Cardiac muscle cell (in vitro differentiated cells and primary cell): Measurements from ENCODE around the gene GNL3. TPM values are rescaled to one million over a fixed set of nuclear protein-coding genes. Genes with fewer than 3 reads are reported as not detected.

Experiments
- DNase-seq, 2 donors: peaks; one replicate each; pipeline versions ENCODE4 v3.0.0 to v3.0.0-alpha.2; 2010 to 2017; ENCODE audit warnings: low read depth in 1 of 2, low spot score in 1 of 2
- H3K27ac ChIP-seq: fragments of 200-600 bp; sonication (generic); 2 replicates; pipeline ENCODE4 v1.5.1; 2016
- H3K27me3 ChIP-seq: fragments of 200-600 bp; sonication (generic); 2 replicates; pipeline ENCODE4 v1.6.0; 2016; ENCODE audit warnings: control low read depth
- H3K36me3 ChIP-seq: fragments of 200-600 bp; sonication (generic); 2 replicates; pipeline ENCODE4 v1.5.1; 2016; ENCODE audit warnings: control low read depth
- H3K4me1 ChIP-seq: fragments of 200-600 bp; sonication (generic); 2 replicates; pipeline ENCODE4 v1.8.1; 2017; ENCODE audit warnings: low read depth, mild to moderate bottlenecking, mixed run types
- H3K4me3 ChIP-seq: fragments of 200-600 bp; sonication (generic); 2 replicates; pipeline ENCODE4 v1.5.1; 2016; ENCODE audit warnings: mild to moderate bottlenecking
- H3K9me3 ChIP-seq: fragments of 200-600 bp; sonication (generic); 2 replicates; pipeline ENCODE4 v1.5.1; 2017; ENCODE audit warnings: low read depth, mild to moderate bottlenecking, control low read depth
- polyA plus RNA-seq: library from polyadenylated mRNA; unstranded; fragments of >200 nt; fragmentation: Nextera tagmentation; extraction: Ambion mirVana; gene quantifications from 2 replicates; pipeline ENCODE4 v1.2.1, GENCODE V29; 2016
- total RNA-seq: library from RNA; depleted of rRNA; stranded (reverse); fragments of >200 nt; gene quantifications from 2 replicates; pipeline ENCODE4 v1.2.3, GENCODE V29; 2016
- TF ChIP-seq, protein P1 (sequence below): IDR thresholded peaks from 2 replicates; pipeline ENCODE4 v1.5.1; 2012; ENCODE audit warnings: low read depth, mild to moderate bottlenecking, low read length

GNL3 gene
- total and polyA plus RNA-seq, 2 experiments from 2014 or later, result 53.8 to 83.2 TPM

DNA sequence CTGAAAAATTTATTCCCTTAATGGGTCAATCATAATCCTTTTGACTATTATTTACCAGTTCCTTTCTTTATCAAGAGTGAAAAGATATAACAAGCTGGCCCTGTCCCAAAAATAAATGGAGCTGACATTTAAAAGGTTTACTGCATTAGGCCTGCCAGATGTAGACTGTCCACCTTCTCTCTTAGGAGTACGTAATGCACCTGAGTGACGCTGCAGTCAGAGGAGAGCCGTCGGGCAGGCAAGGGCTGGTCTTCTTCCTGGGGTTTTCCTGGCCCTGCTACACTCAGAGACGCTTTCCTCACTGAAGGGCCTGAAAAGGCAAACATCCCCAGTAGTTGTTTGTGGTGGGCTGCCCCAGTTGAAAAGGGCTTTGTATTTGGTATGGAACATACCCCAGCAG is 57.3 kb downstream of the GNL3 start:
- H3K4me1 ChIP-seq, result no peaks in the 10 kb centered on the region
- no peak for DNase-seq
- no peak overlapping the region for H3K27ac ChIP-seq
- no peaks in the 10 kb centered on the region for H3K27me3 ChIP-seq
- TF ChIP-seq, protein P1, sequence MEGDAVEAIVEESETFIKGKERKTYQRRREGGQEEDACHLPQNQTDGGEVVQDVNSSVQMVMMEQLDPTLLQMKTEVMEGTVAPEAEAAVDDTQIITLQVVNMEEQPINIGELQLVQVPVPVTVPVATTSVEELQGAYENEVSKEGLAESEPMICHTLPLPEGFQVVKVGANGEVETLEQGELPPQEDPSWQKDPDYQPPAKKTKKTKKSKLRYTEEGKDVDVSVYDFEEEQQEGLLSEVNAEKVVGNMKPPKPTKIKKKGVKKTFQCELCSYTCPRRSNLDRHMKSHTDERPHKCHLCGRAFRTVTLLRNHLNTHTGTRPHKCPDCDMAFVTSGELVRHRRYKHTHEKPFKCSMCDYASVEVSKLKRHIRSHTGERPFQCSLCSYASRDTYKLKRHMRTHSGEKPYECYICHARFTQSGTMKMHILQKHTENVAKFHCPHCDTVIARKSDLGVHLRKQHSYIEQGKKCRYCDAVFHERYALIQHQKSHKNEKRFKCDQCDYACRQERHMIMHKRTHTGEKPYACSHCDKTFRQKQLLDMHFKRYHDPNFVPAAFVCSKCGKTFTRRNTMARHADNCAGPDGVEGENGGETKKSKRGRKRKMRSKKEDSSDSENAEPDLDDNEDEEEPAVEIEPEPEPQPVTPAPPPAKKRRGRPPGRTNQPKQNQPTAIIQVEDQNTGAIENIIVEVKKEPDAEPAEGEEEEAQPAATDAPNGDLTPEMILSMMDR, result no peak
- H3K4me3 ChIP-seq, result no peak overlapping the region
- no peaks in the 10 kb centered on the region for H3K9me3 ChIP-seq
- peaks cover 58% of the 10 kb centered on the region for H3K36me3 ChIP-seq

DNA sequence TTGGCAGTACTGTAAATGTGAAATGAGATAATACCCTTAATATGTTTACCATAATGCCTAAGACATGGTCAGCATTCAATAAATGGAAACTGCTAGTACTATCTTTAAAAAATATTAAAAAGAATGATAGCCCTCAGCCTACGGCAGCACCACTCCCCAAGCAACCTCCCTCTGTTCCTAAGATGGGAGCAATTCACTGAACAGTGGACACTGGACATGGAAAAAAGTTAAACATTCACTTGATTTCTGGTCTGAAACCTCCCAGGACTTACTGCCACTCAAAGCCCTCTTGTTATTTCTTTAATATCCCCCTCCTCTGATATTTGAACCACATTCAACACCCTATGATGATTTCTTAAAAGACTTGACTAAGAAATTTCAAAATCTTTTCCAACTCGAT is 57.9 kb downstream of the GNL3 start:
- H3K9me3 ChIP-seq, result no peaks in the 10 kb centered on the region
- H3K36me3 ChIP-seq, result peaks cover 60% of the 10 kb centered on the region
- H3K4me3 ChIP-seq, result no peak overlapping the region
- H3K27me3 ChIP-seq, result no peaks in the 10 kb centered on the region
- H3K27ac ChIP-seq, result no peak overlapping the region
- DNase-seq, result no peak
- no peaks in the 10 kb centered on the region for H3K4me1 ChIP-seq
- TF ChIP-seq, protein P1, result no peak

Other genes starting within 250 kb of the GNL3 start
- 6.5 and 13.6 TPM in 2 replicates for gene SEMA3G, start 240.9 kb upstream of the GNL3 start, total RNA-seq
- 3.2 and 3.4 TPM in 2 replicates for gene SEMA3G, start 240.9 kb upstream of the GNL3 start, polyA plus RNA-seq
- gene TNNC1, start 232.0 kb upstream of the GNL3 start, total RNA-seq, result 1,875 and 4,623 TPM in 2 replicates
- 1,312 and 3,313 TPM in 2 replicates for gene TNNC1, start 232.0 kb upstream of the GNL3 start, polyA plus RNA-seq
- 131 and 205 TPM in 2 replicates for gene NISCH, start 230.4 kb upstream of the GNL3 start, total RNA-seq
- 80.8 and 108 TPM in 2 replicates for gene NISCH, start 230.4 kb upstream of the GNL3 start, polyA plus RNA-seq
- 0.81 and 2.2 TPM in 2 replicates for gene STAB1, start 190.7 kb upstream of the GNL3 start, total RNA-seq
- gene STAB1, start 190.7 kb upstream of the GNL3 start, polyA plus RNA-seq, result 0.91 TPM in 1 of 2 replicates, not detected in the other
- gene NT5DC2, start 152.2 kb upstream of the GNL3 start, total RNA-seq, result 214 and 233 TPM in 2 replicates
- 113 and 120 TPM in 2 replicates for gene NT5DC2, start 152.2 kb upstream of the GNL3 start, polyA plus RNA-seq
- gene UQCC5, start 149.4 kb upstream of the GNL3 start, total RNA-seq, result 1.0 and 23.8 TPM in 2 replicates
- gene UQCC5, start 149.4 kb upstream of the GNL3 start, polyA plus RNA-seq, result 64.7 and 89.3 TPM in 2 replicates
- 48.8 and 76.2 TPM in 2 replicates for gene PBRM1, start 119 bp upstream of the GNL3 start, total RNA-seq
- gene PBRM1, start 119 bp upstream of the GNL3 start, polyA plus RNA-seq, result 64.0 and 66.4 TPM in 2 replicates
- gene GLT8D1, start 19.8 kb downstream of the GNL3 start, total RNA-seq, result 75.4 and 85.0 TPM in 2 replicates
- 74.2 and 75.4 TPM in 2 replicates for gene GLT8D1, start 19.8 kb downstream of the GNL3 start, polyA plus RNA-seq
- gene SPCS1, start 20.1 kb downstream of the GNL3 start, total RNA-seq, result 103 and 173 TPM in 2 replicates
- 217 and 234 TPM in 2 replicates for gene SPCS1, start 20.1 kb downstream of the GNL3 start, polyA plus RNA-seq
- gene NEK4, start 84.9 kb downstream of the GNL3 start, total RNA-seq, result 14.7 and 22.5 TPM in 2 replicates
- gene NEK4, start 84.9 kb downstream of the GNL3 start, polyA plus RNA-seq, result 11.2 and 12.4 TPM in 2 replicates
- gene ITIH1, start 91.6 kb downstream of the GNL3 start, total RNA-seq, result not detected in 2 replicates
- 0.20 TPM in 1 of 2 replicates, not detected in the other for gene ITIH1, start 91.6 kb downstream of the GNL3 start, polyA plus RNA-seq
- gene ITIH3, start 108.8 kb downstream of the GNL3 start, total RNA-seq, result 0.06 TPM in 1 of 2 replicates, not detected in the other
- 0.88 TPM in 1 of 2 replicates, not detected in the other for gene ITIH3, start 108.8 kb downstream of the GNL3 start, polyA plus RNA-seq
- gene ITIH4, start 144.6 kb downstream of the GNL3 start, total RNA-seq, result 2.3 and 2.9 TPM in 2 replicates
- gene ITIH4, start 144.6 kb downstream of the GNL3 start, polyA plus RNA-seq, result 1.7 and 2.0 TPM in 2 replicates
- gene MUSTN1, start 149.0 kb downstream of the GNL3 start, total RNA-seq, result 1.9 TPM in 1 of 2 replicates, not detected in the other
- gene MUSTN1, start 149.0 kb downstream of the GNL3 start, polyA plus RNA-seq, result not detected in 2 replicates
- gene STIMATE, start 211.5 kb downstream of the GNL3 start, total RNA-seq, result 9.0 and 17.4 TPM in 2 replicates
- gene STIMATE, start 211.5 kb downstream of the GNL3 start, polyA plus RNA-seq, result 4.8 and 7.3 TPM in 2 replicates